WERI-Rb-1 (cell line): Measurements from ENCODE around the gene PRKCH.

ENCODE experiments used
- DNase-seq: peaks from one replicate; pipeline ENCODE4 v3.0.0-alpha.2; 2020
- H3K27ac ChIP-seq: fragments of 250-450 bp; sonication (Bioruptor Pico); 2 replicates; pipeline ENCODE4 v1.5.1; 2020; ENCODE audit warnings: mild to moderate bottlenecking, moderate library complexity
- H3K27me3 ChIP-seq: fragments of 250-450 bp; sonication (Bioruptor Pico); 2 replicates; pipeline ENCODE4 v1.5.1; 2021; ENCODE audit warnings: mild to moderate bottlenecking, low read depth, moderate library complexity; ENCODE audit not compliant: insufficient read depth, severe bottlenecking
- H3K36me3 ChIP-seq: fragments of 250-450 bp; sonication (Bioruptor Pico); 2 replicates; pipeline ENCODE4 v1.5.1; 2020; ENCODE audit warnings: mild to moderate bottlenecking, moderate library complexity
- H3K4me3 ChIP-seq: 2 replicates; pipeline ENCODE4 v1.5.1; 2011; ENCODE audit warnings: low read depth, mild to moderate bottlenecking, control low read depth, low read length
- H3K9me3 ChIP-seq: fragments of 250-450 bp; sonication (Bioruptor Pico); 2 replicates; pipeline ENCODE4 v1.5.1; 2021; ENCODE audit warnings: mild to moderate bottlenecking, moderate library complexity; ENCODE audit not compliant: severe bottlenecking
- TF ChIP-seq, protein P1 (sequence below): IDR thresholded peaks from 2 replicates; pipeline ENCODE4 v1.5.1; 2011; ENCODE audit warnings: low read depth, mild to moderate bottlenecking, control low read depth, inconsistent platforms, low read length

Gene PRKCH

GRCh38 chr14:61581955-61582615 lies 260.7 kb downstream of the PRKCH start:
- TF ChIP-seq, protein P1, sequence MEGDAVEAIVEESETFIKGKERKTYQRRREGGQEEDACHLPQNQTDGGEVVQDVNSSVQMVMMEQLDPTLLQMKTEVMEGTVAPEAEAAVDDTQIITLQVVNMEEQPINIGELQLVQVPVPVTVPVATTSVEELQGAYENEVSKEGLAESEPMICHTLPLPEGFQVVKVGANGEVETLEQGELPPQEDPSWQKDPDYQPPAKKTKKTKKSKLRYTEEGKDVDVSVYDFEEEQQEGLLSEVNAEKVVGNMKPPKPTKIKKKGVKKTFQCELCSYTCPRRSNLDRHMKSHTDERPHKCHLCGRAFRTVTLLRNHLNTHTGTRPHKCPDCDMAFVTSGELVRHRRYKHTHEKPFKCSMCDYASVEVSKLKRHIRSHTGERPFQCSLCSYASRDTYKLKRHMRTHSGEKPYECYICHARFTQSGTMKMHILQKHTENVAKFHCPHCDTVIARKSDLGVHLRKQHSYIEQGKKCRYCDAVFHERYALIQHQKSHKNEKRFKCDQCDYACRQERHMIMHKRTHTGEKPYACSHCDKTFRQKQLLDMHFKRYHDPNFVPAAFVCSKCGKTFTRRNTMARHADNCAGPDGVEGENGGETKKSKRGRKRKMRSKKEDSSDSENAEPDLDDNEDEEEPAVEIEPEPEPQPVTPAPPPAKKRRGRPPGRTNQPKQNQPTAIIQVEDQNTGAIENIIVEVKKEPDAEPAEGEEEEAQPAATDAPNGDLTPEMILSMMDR: no peak

DNA sequence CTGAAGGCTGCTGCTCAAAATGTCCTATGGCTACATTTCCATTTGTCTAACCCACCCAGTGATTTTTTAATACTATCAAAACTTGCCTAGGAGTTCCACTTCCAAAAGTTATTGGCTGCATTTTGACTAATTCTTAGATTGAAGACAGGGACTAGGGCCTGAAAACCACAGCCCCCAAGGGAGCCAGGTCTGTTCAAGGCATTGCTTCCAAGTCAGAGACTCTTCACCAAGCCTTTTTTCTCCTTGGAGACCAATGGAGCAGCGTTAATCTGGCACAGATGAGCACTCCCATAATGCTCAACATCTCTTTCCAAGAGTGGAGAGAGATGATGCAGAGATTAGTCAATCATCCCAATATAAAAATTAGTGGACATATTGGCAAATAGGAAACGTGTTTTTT lies 261.4 kb downstream of the PRKCH start:
- DNase-seq: no peak

More at GRCh38 chr14:61581955-61582615, 260.7 kb downstream of the PRKCH start:
- no peak for DNase-seq
- Histone ChIP-seq H3K9me3 (no peaks in the 10 kb centered on the region), H3K27ac (no peak overlapping the region), H3K27me3 (no peaks in the 10 kb centered on the region), H3K36me3 (no peaks in the 10 kb centered on the region), H3K4me3 (no peak overlapping the region)

GRCh38 chr14:61584331-61584741 lies 263.0 kb downstream of the PRKCH start:
- no peak overlapping the region for H3K27ac ChIP-seq
- TF ChIP-seq, protein P1: no peak

More for the DNA sequence above, 261.4 kb downstream of the PRKCH start:
- H3K4me3 ChIP-seq: no peak overlapping the region
- no peaks in the 10 kb centered on the region for H3K9me3 ChIP-seq
- no peak overlapping the region for H3K27ac ChIP-seq
- H3K27me3 ChIP-seq: no peaks in the 10 kb centered on the region
- no peaks in the 10 kb centered on the region for H3K36me3 ChIP-seq
- TF ChIP-seq, protein P1: no peak

DNA sequence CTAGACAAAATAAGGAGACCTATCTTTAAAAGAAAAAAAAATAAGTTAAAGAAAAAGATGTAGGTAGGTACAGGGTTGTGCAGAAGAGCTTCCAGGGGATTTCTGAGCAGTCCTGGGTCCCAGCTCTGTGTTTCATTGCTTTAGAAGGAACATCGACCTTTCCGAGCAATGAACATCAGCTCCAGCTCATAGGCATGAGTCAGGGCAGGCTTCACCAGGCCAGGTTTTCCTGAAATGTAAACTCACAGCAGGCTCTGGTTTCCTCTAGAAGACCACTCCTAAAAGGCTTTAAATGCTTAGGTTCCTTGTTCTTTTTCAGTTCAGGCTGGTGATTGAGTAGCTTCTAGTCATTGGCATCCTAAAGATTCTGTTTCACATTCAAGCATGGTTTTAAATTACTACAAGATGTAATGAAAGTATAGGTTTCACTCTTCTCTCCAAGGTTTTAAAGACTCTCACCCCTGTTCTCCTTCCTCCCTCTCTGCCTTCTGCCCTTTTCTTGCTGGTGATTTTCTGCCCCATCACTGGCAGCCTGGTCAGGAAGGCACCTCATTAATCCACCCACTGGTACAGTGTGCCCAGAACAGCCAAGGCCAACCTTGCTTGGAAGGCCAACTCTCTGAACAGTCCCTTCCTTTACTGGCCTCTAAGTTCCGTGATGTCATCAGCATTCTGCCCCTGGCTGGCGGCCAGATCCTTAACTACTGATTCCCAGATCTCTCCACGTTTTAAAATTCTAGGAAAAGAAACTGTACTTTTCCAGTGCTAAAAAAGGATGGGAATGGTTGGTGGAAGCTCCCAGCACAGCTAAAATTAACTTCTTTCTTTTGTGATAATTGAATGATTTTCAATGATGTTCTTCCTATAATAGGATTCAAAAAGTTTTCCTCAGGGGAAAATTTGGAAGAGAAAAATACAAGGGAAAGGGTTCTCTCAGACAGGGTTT lies 264.5 kb downstream of the PRKCH start:
- Histone ChIP-seq H3K27me3 (no peaks in the 10 kb centered on the region), H3K4me3 (no peak overlapping the region), H3K36me3 (no peaks in the 10 kb centered on the region), H3K27ac (no peak overlapping the region), H3K9me3 (no peaks in the 10 kb centered on the region)
- TF ChIP-seq, protein P1: no peak
- DNase-seq: no peak

More at GRCh38 chr14:61584331-61584741, 263.0 kb downstream of the PRKCH start:
- no peaks in the 10 kb centered on the region for H3K9me3 ChIP-seq
- no peak overlapping the region for H3K4me3 ChIP-seq
- H3K36me3 ChIP-seq: no peaks in the 10 kb centered on the region
- DNase-seq: no peak
- H3K27me3 ChIP-seq: no peaks in the 10 kb centered on the region

DNA sequence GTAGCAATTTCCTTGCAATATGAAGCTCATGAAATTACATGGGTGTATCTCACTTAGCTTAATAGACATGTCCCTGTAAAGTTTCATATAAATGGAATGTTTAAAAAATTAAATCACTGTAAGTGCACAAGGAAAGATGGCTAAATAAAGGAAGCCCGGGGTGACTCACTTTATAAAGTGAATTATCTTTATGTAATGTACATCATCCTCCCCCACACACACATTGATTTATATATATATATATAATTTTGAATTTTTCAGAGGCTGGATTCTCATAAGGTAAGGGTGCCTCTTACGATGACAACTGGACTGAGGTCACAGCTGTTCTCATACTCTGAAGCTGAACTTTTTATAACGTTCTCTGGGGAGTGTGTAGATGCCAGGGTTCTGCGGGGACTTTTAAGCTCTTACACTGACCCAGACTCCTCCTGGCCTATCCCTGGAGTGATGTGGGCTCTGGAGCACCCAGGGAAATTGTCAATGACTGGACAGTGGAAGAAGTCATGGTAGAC lies 265.2 kb downstream of the PRKCH start:
- H3K36me3 ChIP-seq: no peaks in the 10 kb centered on the region
- TF ChIP-seq, protein P1: no peak
- no peaks in the 10 kb centered on the region for H3K27me3 ChIP-seq
- DNase-seq: no peak
- H3K4me3 ChIP-seq: no peak overlapping the region
- no peak overlapping the region for H3K27ac ChIP-seq
- no peaks in the 10 kb centered on the region for H3K9me3 ChIP-seq
